Prostate gland (tissue), 2 donors: ENCODE data around the gene ZMIZ1.

ENCODE experiments used
- CTCF ChIP-seq, 4 experiments: fragments of 200-600 bp in 2 of 4; fragments of 450-650 bp in 2 of 4; sonication (generic) in 2 of 4; IDR thresholded peaks; 1 replicate in 3 of 4; 2 replicates in 1 of 4; pipeline ENCODE4 v1.5.1; 2016 to 2019; ENCODE audit warnings: antibody characterized with exemption in 4 of 4, mild to moderate bottlenecking in 2 of 4, moderate library complexity in 2 of 4
- POLR2AphosphoS5 ChIP-seq: sonication (generic); formaldehyde crosslinking; IDR thresholded peaks from one replicate; pipeline ENCODE4 v1.6.1; 2017; ENCODE audit warnings: antibody characterized with exemption

- TF ChIP-seq POLR2AphosphoS5 (no peak), CTCF (IDR thresholded peaks at IDR 0.05) (no peak)
Measured at GRCh38 chr10:79320820-79321493, 252.2 kb downstream of the ZMIZ1 start.
